Measurements from ENCODE around the gene AHNAK.

Gene AHNAK

GRCh38 chr11:62498492-62499286 is 47.9 kb downstream of the AHNAK start:
- no peak for TF ChIP-seq CTCF (IDR thresholded peaks at IDR 0.05; ENCODE audit: low read depth, low read length)
- H3K4me3 ChIP-seq (replicated peaks in 1 of 2; ENCODE audit: low read depth in 2 of 2, low read length in 2 of 2): no peak overlapping the region

DNA sequence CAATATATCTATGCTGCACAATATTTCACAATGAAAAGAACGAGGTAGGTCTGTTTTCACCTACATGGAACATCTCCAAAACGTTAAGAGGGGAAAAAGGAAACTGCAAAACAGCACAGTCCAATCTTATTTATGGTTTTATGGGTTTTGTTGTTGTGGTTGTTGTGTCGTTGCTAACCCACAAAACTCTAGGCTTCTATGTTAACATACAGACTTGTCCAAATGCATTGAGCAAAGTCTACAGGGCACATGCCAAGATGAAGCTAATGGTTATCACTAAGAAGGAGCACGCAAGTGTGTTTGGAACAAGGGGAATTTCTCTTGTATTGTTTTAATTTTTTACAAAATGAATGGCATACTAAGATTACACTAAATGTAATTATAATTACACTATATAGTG is 48.6 kb downstream of the AHNAK start:
- H3K4me3 ChIP-seq (replicated peaks in 1 of 2; ENCODE audit: low read depth in 2 of 2, low read length in 2 of 2): no peak overlapping the region
- TF ChIP-seq CTCF (IDR thresholded peaks at IDR 0.05; ENCODE audit: low read depth, low read length): no peak
- DNase-seq (ENCODE audit: low read depth in 2 of 2): no peak

More at GRCh38 chr11:62498492-62499286, 47.9 kb downstream of the AHNAK start:
- DNase-seq (ENCODE audit: low read depth in 2 of 2): no peak

DNA sequence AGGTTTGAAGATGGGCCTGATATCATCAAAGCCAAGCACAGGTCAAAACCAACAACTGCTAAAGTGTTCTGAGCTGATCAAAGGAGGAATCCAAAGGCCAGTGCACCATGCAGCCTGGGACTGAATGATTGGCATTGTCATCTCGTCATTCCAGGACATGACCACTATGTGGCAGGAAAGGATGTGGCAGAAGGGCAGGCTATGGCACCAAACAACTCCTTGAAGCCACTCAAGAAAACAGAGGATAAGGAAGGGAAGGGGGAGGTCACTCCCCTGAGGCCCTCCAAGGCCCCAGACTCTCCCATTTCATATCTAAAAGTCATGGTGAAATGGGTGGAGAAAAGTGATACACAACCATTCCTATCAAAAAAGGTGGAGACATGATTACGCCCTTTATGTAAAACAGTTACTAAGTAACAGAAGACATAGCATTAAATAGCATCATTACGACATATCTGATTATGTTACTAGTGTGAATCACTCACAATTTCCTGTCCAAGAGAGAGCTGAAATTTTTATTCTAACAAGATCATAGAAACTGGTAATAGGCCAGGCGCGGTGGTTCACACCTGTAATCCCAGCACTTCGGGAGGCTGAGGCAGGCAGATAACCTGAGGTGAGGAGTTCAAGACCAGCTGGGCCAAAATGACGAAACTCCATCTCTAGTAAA is 49.3 kb downstream of the AHNAK start:
- no peak overlapping the region for H3K4me3 ChIP-seq (replicated peaks in 1 of 2; ENCODE audit: low read depth in 2 of 2, low read length in 2 of 2)
- DNase-seq (ENCODE audit: low read depth in 2 of 2): peak; percentile 75 to 76
- peak; percentile 18 for TF ChIP-seq CTCF (IDR thresholded peaks at IDR 0.05; ENCODE audit: low read depth, low read length)

GRCh38 chr11:62496676-62497075 is 49.9 kb downstream of the AHNAK start:
- TF ChIP-seq CTCF (IDR thresholded peaks at IDR 0.05; ENCODE audit: low read depth, low read length): no peak
- no peak overlapping the region for H3K4me3 ChIP-seq (replicated peaks in 1 of 2; ENCODE audit: low read depth in 2 of 2, low read length in 2 of 2)
- no peak for DNase-seq (ENCODE audit: low read depth in 2 of 2)

DNA sequence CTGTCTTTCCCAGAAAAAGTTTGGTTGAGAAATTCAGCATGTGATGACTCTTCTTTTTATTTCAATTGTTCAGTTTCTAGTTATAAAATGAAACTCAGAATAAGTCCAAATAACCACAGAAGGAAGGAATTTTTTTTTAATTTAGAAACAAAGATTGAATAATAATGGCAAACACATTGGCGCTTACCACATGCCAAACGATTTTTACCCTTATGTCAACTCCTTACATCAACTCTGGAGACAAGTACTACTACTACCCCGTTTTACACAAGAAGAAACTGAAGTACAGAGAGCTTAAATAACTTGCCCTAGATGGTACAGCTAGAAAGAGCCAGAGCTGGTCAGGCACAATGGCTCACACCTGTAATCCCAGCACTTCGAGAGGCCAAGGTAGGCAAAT is 52.4 kb downstream of the AHNAK start:
- no peak overlapping the region for H3K4me3 ChIP-seq (replicated peaks in 1 of 2; ENCODE audit: low read depth in 2 of 2, low read length in 2 of 2)
- DNase-seq (ENCODE audit: low read depth in 2 of 2): no peak
- TF ChIP-seq CTCF (IDR thresholded peaks at IDR 0.05; ENCODE audit: low read depth, low read length): no peak

GRCh38 chr11:62493801-62494200 is 52.8 kb downstream of the AHNAK start:
- no peak for TF ChIP-seq CTCF (IDR thresholded peaks at IDR 0.05; ENCODE audit: low read depth, low read length)
- H3K4me3 ChIP-seq (replicated peaks in 1 of 2; ENCODE audit: low read depth in 2 of 2, low read length in 2 of 2): no peak overlapping the region
- DNase-seq (ENCODE audit: low read depth in 2 of 2): no peak
